Measurements from ENCODE around the gene TBX6.
A peak's percentile ranks its signal among the peaks of the same experiment; 100 is the strongest.

DNA sequence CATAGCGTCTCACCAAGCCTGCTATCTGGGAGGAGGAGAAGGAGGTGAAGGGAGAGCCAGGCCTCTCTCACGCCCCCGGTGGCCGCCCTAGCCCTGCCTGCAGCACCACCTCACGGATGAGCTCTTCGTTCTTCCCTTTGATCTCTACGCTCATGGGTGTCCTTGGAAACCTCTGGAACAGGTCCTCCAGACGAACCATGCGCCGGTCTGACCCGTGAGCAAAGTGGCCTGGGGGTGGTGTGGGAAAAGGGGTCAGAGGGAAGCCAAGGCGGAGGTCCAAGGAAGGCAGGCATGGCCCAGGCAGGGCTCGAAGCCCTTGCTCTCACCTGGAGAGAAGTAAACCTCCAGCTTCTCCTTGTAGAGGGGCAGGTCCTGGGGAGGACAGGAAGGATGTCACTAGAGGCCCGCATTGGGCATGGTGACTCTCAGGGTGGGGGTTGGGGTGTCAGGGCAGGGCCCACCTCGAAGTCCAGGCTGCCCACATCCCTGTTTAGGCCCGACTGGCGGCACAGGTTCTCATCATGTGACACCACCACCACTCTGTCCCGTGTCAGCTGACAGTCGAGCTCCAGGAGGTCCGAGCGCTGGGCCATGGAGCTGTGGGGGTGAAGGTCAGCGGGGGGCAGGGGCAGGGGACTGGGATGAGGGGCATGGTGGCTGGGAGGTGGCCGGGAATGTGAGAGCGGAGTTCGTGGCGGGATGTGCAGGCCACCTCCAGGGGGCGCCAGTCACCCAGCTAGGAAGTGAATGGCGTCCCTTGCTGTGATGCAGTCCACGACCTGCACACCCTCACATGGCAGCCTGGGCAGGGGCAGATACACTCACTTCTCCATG, 20.7 kb upstream of the TBX6 start:
- TF ChIP-seq, protein P1, sequence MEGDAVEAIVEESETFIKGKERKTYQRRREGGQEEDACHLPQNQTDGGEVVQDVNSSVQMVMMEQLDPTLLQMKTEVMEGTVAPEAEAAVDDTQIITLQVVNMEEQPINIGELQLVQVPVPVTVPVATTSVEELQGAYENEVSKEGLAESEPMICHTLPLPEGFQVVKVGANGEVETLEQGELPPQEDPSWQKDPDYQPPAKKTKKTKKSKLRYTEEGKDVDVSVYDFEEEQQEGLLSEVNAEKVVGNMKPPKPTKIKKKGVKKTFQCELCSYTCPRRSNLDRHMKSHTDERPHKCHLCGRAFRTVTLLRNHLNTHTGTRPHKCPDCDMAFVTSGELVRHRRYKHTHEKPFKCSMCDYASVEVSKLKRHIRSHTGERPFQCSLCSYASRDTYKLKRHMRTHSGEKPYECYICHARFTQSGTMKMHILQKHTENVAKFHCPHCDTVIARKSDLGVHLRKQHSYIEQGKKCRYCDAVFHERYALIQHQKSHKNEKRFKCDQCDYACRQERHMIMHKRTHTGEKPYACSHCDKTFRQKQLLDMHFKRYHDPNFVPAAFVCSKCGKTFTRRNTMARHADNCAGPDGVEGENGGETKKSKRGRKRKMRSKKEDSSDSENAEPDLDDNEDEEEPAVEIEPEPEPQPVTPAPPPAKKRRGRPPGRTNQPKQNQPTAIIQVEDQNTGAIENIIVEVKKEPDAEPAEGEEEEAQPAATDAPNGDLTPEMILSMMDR (IDR thresholded peaks at IDR 0.05): peak in 2 of 3 experiments; percentile 50 to 64
- no peak for TF ChIP-seq POLR2A (IDR thresholded peaks at IDR 0.05)
- TF ChIP-seq POLR2AphosphoS5 (IDR thresholded peaks at IDR 0.05; ENCODE audit: insufficient read depth in 1 of 2, low read depth in 1 of 2): no peak

Data from vagina (tissue), 2 donors.